ENCODE measurements around the gene GEN1.

GEN1 gene

GRCh38 chr2:17805166-17805565 is 51.2 kb downstream of the GEN1 start:
- Histone ChIP-seq H3K9ac (ENCODE audit: low read depth, low read length) (no peak overlapping the region), H3K4me1 (ENCODE audit: insufficient read depth, low read length) (no peaks in the 10 kb centered on the region), H2AFZ (ENCODE audit: low read depth, low read length) (no peak overlapping the region), H3K27ac (ENCODE audit: low read length) (no peak overlapping the region), H3K27me3 (ENCODE audit: insufficient read depth, low read length, poor library complexity) (peaks cover 4% of the 10 kb centered on the region), H3K4me2 (ENCODE audit: insufficient read depth, low read length) (no peak overlapping the region), H3K36me3 (ENCODE audit: insufficient read depth, low read length) (no peaks in the 10 kb centered on the region), H3K79me2 (ENCODE audit: insufficient read depth, low read length) (no peaks in the 10 kb centered on the region), H3K4me3 (ENCODE audit: low read depth in 1 of 2, low read length in 2 of 2) (no peak overlapping the region), H4K20me1 (ENCODE audit: insufficient read depth, low read length) (no peaks in the 10 kb centered on the region), H3K9me3 (ENCODE audit: insufficient read depth, low read length, severe bottlenecking) (no peaks in the 10 kb centered on the region)
- DNase-seq (no peak), ATAC-seq (ENCODE audit: insufficient read depth, low read depth) (no peak)
- no peak for TF ChIP-seq CTCF (IDR thresholded peaks at IDR 0.05; ENCODE audit: borderline replicate concordance, extremely low read depth, low read length, poor library complexity, severe bottlenecking)
- TF ChIP-seq EZH2 (IDR thresholded peaks at IDR 0.05; ENCODE audit: borderline replicate concordance, low read depth, low read length, severe bottlenecking), result no peak

- H3K79me2 ChIP-seq (ENCODE audit: insufficient read depth, low read length), result no peaks in the 10 kb centered on the region
- H3K36me3 ChIP-seq (ENCODE audit: insufficient read depth, low read length), result no peaks in the 10 kb centered on the region
- ATAC-seq (ENCODE audit: insufficient read depth, low read depth), result no peak
- H3K9ac ChIP-seq (ENCODE audit: low read depth, low read length), result no peak overlapping the region
- H3K27ac ChIP-seq (ENCODE audit: low read length), result no peak overlapping the region
- no peaks in the 10 kb centered on the region for H4K20me1 ChIP-seq (ENCODE audit: insufficient read depth, low read length)
- no peak overlapping the region for H2AFZ ChIP-seq (ENCODE audit: low read depth, low read length)
- no peak overlapping the region for H3K4me3 ChIP-seq (ENCODE audit: low read depth in 1 of 2, low read length in 2 of 2)
- no peak for TF ChIP-seq EZH2 (IDR thresholded peaks at IDR 0.05; ENCODE audit: borderline replicate concordance, low read depth, low read length, severe bottlenecking)
- TF ChIP-seq CTCF (IDR thresholded peaks at IDR 0.05; ENCODE audit: borderline replicate concordance, extremely low read depth, low read length, poor library complexity, severe bottlenecking), result no peak
- H3K4me2 ChIP-seq (ENCODE audit: insufficient read depth, low read length), result no peak overlapping the region
- no peaks in the 10 kb centered on the region for H3K9me3 ChIP-seq (ENCODE audit: insufficient read depth, low read length, severe bottlenecking)
- peaks cover 4% of the 10 kb centered on the region for H3K27me3 ChIP-seq (ENCODE audit: insufficient read depth, low read length, poor library complexity)
- DNase-seq, result no peak
- no peaks in the 10 kb centered on the region for H3K4me1 ChIP-seq (ENCODE audit: insufficient read depth, low read length)
Measured at GRCh38 chr2:17805717-17806363, 51.9 kb downstream of the GEN1 start.

GRCh38 chr2:17813010-17813741 is 59.2 kb downstream of the GEN1 start:
- TF ChIP-seq CTCF (IDR thresholded peaks at IDR 0.05; ENCODE audit: borderline replicate concordance, extremely low read depth, low read length, poor library complexity, severe bottlenecking) (no peak), EZH2 (IDR thresholded peaks at IDR 0.05; ENCODE audit: borderline replicate concordance, low read depth, low read length, severe bottlenecking) (no peak)
- no peak overlapping the region for H3K9ac ChIP-seq (ENCODE audit: low read depth, low read length)
- no peaks in the 10 kb centered on the region for H4K20me1 ChIP-seq (ENCODE audit: insufficient read depth, low read length)
- H3K4me3 ChIP-seq (ENCODE audit: low read depth in 1 of 2, low read length in 2 of 2), result no peak overlapping the region
- peaks cover 3% of the 10 kb centered on the region for H3K27me3 ChIP-seq (ENCODE audit: insufficient read depth, low read length, poor library complexity)
- H3K79me2 ChIP-seq (ENCODE audit: insufficient read depth, low read length), result no peaks in the 10 kb centered on the region
- no peaks in the 10 kb centered on the region for H3K9me3 ChIP-seq (ENCODE audit: insufficient read depth, low read length, severe bottlenecking)
- H3K36me3 ChIP-seq (ENCODE audit: insufficient read depth, low read length), result no peaks in the 10 kb centered on the region
- peaks cover 28% of the 10 kb centered on the region for H3K4me1 ChIP-seq (ENCODE audit: insufficient read depth, low read length)
- ATAC-seq (ENCODE audit: insufficient read depth, low read depth), result peak; percentile 44
- no peak overlapping the region for H2AFZ ChIP-seq (ENCODE audit: low read depth, low read length)
- peak overlapping the region; percentile 40; the same call in 1 of the 2 replicates for H3K4me2 ChIP-seq (ENCODE audit: insufficient read depth, low read length)
- H3K27ac ChIP-seq (ENCODE audit: low read length), result no peak overlapping the region
- no peak for DNase-seq

Measured in DND-41 (cell line).